HepG2 (cell line): ENCODE results near the gene ZSWIM5. TPM values are rescaled to one million over a fixed set of nuclear protein-coding genes. Genes with fewer than 3 reads are reported as not detected.

Experiments used
- ATAC-seq: fragments of 200-7000 bp; cut with Tn5 transposase; 3 replicates; pipeline ENCODE4 v1.9.1; 2020; ENCODE audit warnings: mild to moderate bottlenecking, moderate library complexity
- BruUV-seq: library from RNA; stranded (reverse); fragments of 400-500 nt; replicated peaks from 2 replicates; lab custom pipeline; 2021; lab: Mats Ljungman, UMichigan
- CTCF ChIA-PET: fragments of 300-600 bp; formaldehyde crosslinking; extraction: SDS; loops from one replicate; lab custom pipeline; 2021; ENCODE audit warnings: low total read pairs, inconsistent platforms, low intra/inter-chr PET ratio; lab: Yijun Ruan, JAX
- POLR2A ChIA-PET: fragments of 350-600 bp; sonication (Branson Sonifier 250); formaldehyde crosslinking; loops from one replicate; lab custom pipeline; 2020; ENCODE audit warnings: antibody characterized with exemption, inconsistent platforms; lab: Yijun Ruan, JAX
- DNase-seq: peaks from one replicate; pipeline ENCODE4 v3.0.0-alpha.2; 2015; ENCODE audit warnings: low spot score
- FAIRE-seq: peaks from 3 replicates; lab custom pipeline; 2011; peaks lifted over from hg19 to GRCh38; lab: Jason Lieb, UNC
- H2AFZ ChIP-seq: one replicate; pipeline ENCODE4 v1.6.1; 2011; ENCODE audit warnings: low read length, inconsistent platforms
- H3K27ac ChIP-seq: fragments of 300-600 bp; 3 replicates; pipeline ENCODE4 v1.8.0; 2011; ENCODE audit warnings: mixed run types, mild to moderate bottlenecking, mixed read lengths, low read length, inconsistent platforms; ENCODE audit not compliant: insufficient read depth; ENCODE audit errors: extremely low read length
- H3K27me3 ChIP-seq, 2 experiments: fragments of 200-600 bp in 1 of 2; 2 replicates in 1 of 2; 3 replicates in 1 of 2; pipeline versions ENCODE4 v1.6.0 to v1.8.0; 2011; ENCODE audit warnings: low read length in 2 of 2, mild to moderate bottlenecking in 2 of 2, moderate library complexity in 2 of 2, inconsistent platforms in 1 of 2; ENCODE audit not compliant: insufficient read depth in 2 of 2, control insufficient read depth in 1 of 2
- H3K36me3 ChIP-seq, 2 experiments: fragments of 200-600 bp in 1 of 2; replicated peaks in 1 of 2; 2 replicates in 1 of 2; 3 replicates in 1 of 2; pipeline versions ENCODE4 v1.5.1 to v1.8.0; 2011; ENCODE audit warnings: low read length in 2 of 2, inconsistent platforms in 1 of 2; ENCODE audit not compliant: insufficient read depth in 2 of 2, control insufficient read depth in 1 of 2
- H3K4me1 ChIP-seq: 2 replicates; pipeline ENCODE4 v1.5.1; 2012; ENCODE audit warnings: low read length, inconsistent platforms; ENCODE audit not compliant: insufficient read depth
- H3K4me2 ChIP-seq: 2 replicates; pipeline ENCODE4 v1.6.0; 2011; ENCODE audit warnings: low read depth, low read length, inconsistent platforms
- H3K4me3 ChIP-seq, 3 experiments: fragments of 200-600 bp in 1 of 3; sonication (generic), shearing (Covaris generic) in 1 of 3; replicated peaks in 1 of 3; 2 replicates each; pipeline ENCODE4 v1.5.1; 2011 to 2016; ENCODE audit warnings: low read length in 3 of 3, inconsistent platforms in 2 of 3, low read depth in 2 of 3, mild to moderate bottlenecking in 2 of 3, control low read depth in 1 of 3, mixed read lengths in 1 of 3; ENCODE audit not compliant: insufficient read depth in 1 of 3
- H3K79me2 ChIP-seq: one replicate; pipeline ENCODE4 v1.6.1; 2011; ENCODE audit warnings: low read length, inconsistent platforms; ENCODE audit not compliant: insufficient read depth
- H3K9ac ChIP-seq: 2 replicates; pipeline ENCODE4 v1.6.0; 2011; ENCODE audit warnings: mild to moderate bottlenecking, low read depth, low read length, inconsistent platforms; ENCODE audit not compliant: insufficient read depth
- H3K9me3 ChIP-seq: 2 replicates; pipeline ENCODE4 v1.5.1; 2012; ENCODE audit warnings: mild to moderate bottlenecking, low read length
- H4K20me1 ChIP-seq: 2 replicates; pipeline ENCODE4 v1.6.0; 2011; ENCODE audit warnings: inconsistent platforms, mild to moderate bottlenecking, low read length, moderate library complexity; ENCODE audit not compliant: insufficient read depth
- CAMTA2 ChIP-seq: sonication (generic); formaldehyde crosslinking; IDR thresholded peaks from 2 replicates; pipeline ENCODE4 v1.4.0; 2020; ENCODE audit warnings: mild to moderate bottlenecking, missing genetic modification reagents, borderline replicate concordance
- CEBPZ ChIP-seq: IDR thresholded peaks from 2 replicates; pipeline ENCODE4 v1.6.1; 2012; ENCODE audit warnings: low read length, improper control_type of control experiment
- EHMT2 ChIP-seq: fragments of 200-600 bp; sonication (generic); IDR thresholded peaks from 2 replicates; pipeline ENCODE4 v1.7.0; 2017; ENCODE audit warnings: antibody characterized with exemption, low read depth, low read length, borderline replicate concordance
- FOXA3 ChIP-seq: IDR thresholded peaks from 2 replicates; pipeline ENCODE4 v1.6.1; 2016; ENCODE audit warnings: missing genetic modification reagents, missing compliant biosample characterization
- FOXC1 ChIP-seq: sonication (generic); formaldehyde crosslinking; IDR thresholded peaks from 2 replicates; pipeline ENCODE4 v1.8.0; 2022; ENCODE audit warnings: mild to moderate bottlenecking, missing genetic modification reagents, borderline replicate concordance
- GPBP1L1 ChIP-seq: sonication (generic); formaldehyde crosslinking; IDR thresholded peaks from 2 replicates; pipeline ENCODE4 v1.5.0; 2020; ENCODE audit warnings: mild to moderate bottlenecking, missing genetic modification reagents
- MAFF ChIP-seq: IDR thresholded peaks from 2 replicates; pipeline ENCODE4 v1.6.1; 2011; ENCODE audit warnings: low read depth, low read length, improper control_type of control experiment
- MLLT10 ChIP-seq: sonication (generic); formaldehyde crosslinking; IDR thresholded peaks from 2 replicates; pipeline ENCODE4 v1.4.0; 2020; ENCODE audit warnings: missing genetic modification reagents
- MXD1 ChIP-seq: sonication (generic); formaldehyde crosslinking; IDR thresholded peaks from 2 replicates; pipeline ENCODE4 v1.4.0; 2020; ENCODE audit warnings: mild to moderate bottlenecking, missing genetic modification reagents
- MYC ChIP-seq: sonication (generic); formaldehyde crosslinking; IDR thresholded peaks from 2 replicates; pipeline ENCODE4 v1.9.0; 2021; ENCODE audit warnings: missing genetic modification reagents, borderline replicate concordance
- PAF1 ChIP-seq: IDR thresholded peaks from 2 replicates; pipeline ENCODE4 v1.6.1; 2016; ENCODE audit warnings: missing genetic modification reagents, missing compliant biosample characterization
- PHF21A ChIP-seq: sonication (generic); formaldehyde crosslinking; IDR thresholded peaks from 2 replicates; pipeline ENCODE4 v1.5.0; 2020; ENCODE audit warnings: mild to moderate bottlenecking, missing genetic modification reagents
- SCMH1 ChIP-seq: sonication (generic); formaldehyde crosslinking; IDR thresholded peaks from 2 replicates; pipeline ENCODE4 v1.9.0; 2021; ENCODE audit warnings: missing genetic modification reagents, mild to moderate bottlenecking, borderline replicate concordance
- SMYD3 ChIP-seq: sonication (generic); formaldehyde crosslinking; IDR thresholded peaks from 2 replicates; pipeline ENCODE4 v1.8.1; 2023; ENCODE audit warnings: mild to moderate bottlenecking, missing genetic modification reagents
- SOX13 ChIP-seq, 3 experiments: fragments of 450-650 bp in 1 of 3; sonication (generic) in 1 of 3; formaldehyde crosslinking in 1 of 3; IDR thresholded peaks in 2 of 3; conservative IDR thresholded peaks in 1 of 3; 2 replicates each; pipeline versions ENCODE4 v1.5.0 to v1.6.1; 2016 to 2020; ENCODE audit warnings: antibody characterized with exemption in 1 of 3, mild to moderate bottlenecking in 1 of 3, missing compliant biosample characterization in 1 of 3, missing genetic modification reagents in 1 of 3, moderate library complexity in 1 of 3
- TBL1XR1 ChIP-seq: fragments of 150-350 bp; IDR thresholded peaks from 2 replicates; pipeline ENCODE4 v1.6.1; 2014; ENCODE audit warnings: borderline replicate concordance, low read length; ENCODE audit not compliant: partially characterized antibody
- ZNF143 ChIP-seq: sonication (generic); formaldehyde crosslinking; IDR thresholded peaks from 2 replicates; pipeline ENCODE4 v1.4.0; 2020; ENCODE audit warnings: missing genetic modification reagents
- ZNF234 ChIP-seq: sonication (generic); formaldehyde crosslinking; conservative IDR thresholded peaks from 2 replicates; pipeline ENCODE4 v1.5.1; 2020; ENCODE audit warnings: mild to moderate bottlenecking, missing genetic modification reagents
- ZNF598 ChIP-seq: sonication (generic); formaldehyde crosslinking; IDR thresholded peaks from 2 replicates; pipeline ENCODE4 v1.5.1; 2020; ENCODE audit warnings: mild to moderate bottlenecking, missing genetic modification reagents, borderline replicate concordance
- WGBS: methylation state at CpG from one replicate; pipeline ENCODE4 v1.1.6; 2017; ENCODE audit warnings: low lambda C conversion rate; 5-methylcytosine and 5-hydroxymethylcytosine counted together
- in situ Hi-C: cut with HindIII; loops from 2 replicates; pipeline ENCODE4 v1.10.0; 2017; ENCODE audit warnings: low pct_unique_long_range_greater_than_20kb; ENCODE audit not compliant: extremely low pct_ligation_motif_present
- intact Hi-C: fragments of 100-400 bp; cut with micrococcal nuclease; formaldehyde crosslinking; loops from one replicate; pipeline ENCODE4 v1.10.0; 2022; ENCODE audit not compliant: unreplicated experiment
- polyA plus RNA-seq, 8 experiments: library from polyadenylated mRNA; depleted of rRNA in 3 of 8; stranded (reverse) in 7 of 8; unstranded in 1 of 8; fragments of >200 nt; fragmentation: Illumina TruSeq in 4 of 8; extraction: Trizol in 4 of 8; gene quantifications; 2 replicates each; pipeline versions ENCODE4 v1.2.1 to v1.2.3, GENCODE V29; 2011 to 2016; ENCODE audit warnings: low read depth in 4 of 8, missing spikeins in 1 of 8, mixed read lengths in 1 of 8; ENCODE audit not compliant: insufficient read depth in 1 of 8
- total RNA-seq, 5 experiments: library from RNA; depleted of rRNA; stranded (reverse); fragments of >200 nt; fragmentation: Illumina TruSeq; extraction: Trizol; gene quantifications; 2 replicates each; pipeline ENCODE4 v1.2.3, GENCODE V29; 2016; ENCODE audit warnings: low read depth in 1 of 5
- TF ChIP-seq, protein P1 (sequence below), 2 experiments: fragments of 450-650 bp in 1 of 2; sonication (generic) in 1 of 2; formaldehyde crosslinking; IDR thresholded peaks; 2 replicates each; pipeline versions ENCODE4 v1.5.0 to v1.8.0; 2020 to 2022; ENCODE audit warnings: mild to moderate bottlenecking in 1 of 2, missing genetic modification reagents in 1 of 2

The ZSWIM5 gene
- total and polyA plus RNA-seq, 2 of the 13 experiments (the other 11 are each of a cell fraction or from before 2014, with no cell fraction given) = 11.0 to 20.6 TPM

DNA sequence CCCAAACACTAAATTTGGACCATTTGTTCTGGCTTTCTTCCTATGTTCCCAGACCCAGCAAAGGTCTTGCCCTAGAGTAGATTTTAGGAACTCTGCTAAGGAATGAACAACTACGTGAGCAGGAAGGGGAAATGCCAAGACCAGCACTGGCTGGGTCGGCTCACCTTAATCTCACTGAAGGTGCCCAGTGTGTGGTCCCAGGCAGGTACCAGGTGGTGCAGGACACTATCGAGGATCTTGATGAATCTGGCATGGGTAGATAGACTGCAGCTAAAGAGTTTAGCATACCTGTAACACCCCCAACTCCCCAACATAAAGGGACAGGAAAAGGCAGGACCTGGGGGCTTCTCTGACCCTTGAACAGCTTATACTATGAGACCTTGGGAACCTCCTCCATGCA is 198.3 kb downstream of the ZSWIM5 start:
- intact Hi-C loops = no loop called here
- FAIRE-seq = no peak
- BruUV-seq = no TSS peak
- H4K20me1 ChIP-seq = no peaks in the 10 kb centered on the region
- CTCF ChIA-PET = no interaction called here
- DNase-seq = no peak
- no peak overlapping the region for H3K4me3 ChIP-seq
- no peak for ATAC-seq
- H3K4me2 ChIP-seq = no peak overlapping the region
- TF ChIP-seq ZNF234 (CRISPR knock-in tag) (no peak), MXD1 (CRISPR knock-in tag) (no peak), GPBP1L1 (no peak), SCMH1 (CRISPR knock-in tag) (no peak), MLLT10 (CRISPR knock-in tag) (no peak), EHMT2 (no peak), PHF21A (CRISPR knock-in tag) (no peak), TBL1XR1 (no peak), MAFF (no peak), SMYD3 (no peak), ZNF143 (CRISPR knock-in tag) (no peak), SOX13 (IDR thresholded peaks at IDR 0.05) (no peak), SOX13 (CRISPR knock-in tag; conservative IDR thresholded peaks at IDR 0.05 in 1 of 2, IDR thresholded peaks at IDR 0.05 in 1 of 2) (no peak), FOXA3 (CRISPR knock-in tag) (no peak), CEBPZ (no peak), ZNF598 (CRISPR knock-in tag) (no peak), CAMTA2 (CRISPR knock-in tag) (no peak), FOXC1 (CRISPR knock-in tag) (no peak), MYC (CRISPR knock-in tag) (no peak), PAF1 (CRISPR knock-in tag) (no peak)
- TF ChIP-seq, protein P1, sequence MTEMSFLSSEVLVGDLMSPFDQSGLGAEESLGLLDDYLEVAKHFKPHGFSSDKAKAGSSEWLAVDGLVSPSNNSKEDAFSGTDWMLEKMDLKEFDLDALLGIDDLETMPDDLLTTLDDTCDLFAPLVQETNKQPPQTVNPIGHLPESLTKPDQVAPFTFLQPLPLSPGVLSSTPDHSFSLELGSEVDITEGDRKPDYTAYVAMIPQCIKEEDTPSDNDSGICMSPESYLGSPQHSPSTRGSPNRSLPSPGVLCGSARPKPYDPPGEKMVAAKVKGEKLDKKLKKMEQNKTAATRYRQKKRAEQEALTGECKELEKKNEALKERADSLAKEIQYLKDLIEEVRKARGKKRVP (CRISPR knock-in tag; IDR thresholded peaks at IDR 0.05) = no peak
- TF ChIP-seq, all 625 proteins: peak for 0
- H3K27ac ChIP-seq = no peak overlapping the region
- 96% methylated on average over 2 of the region's 3 CpGs for WGBS
- H3K9me3 ChIP-seq = no peaks in the 10 kb centered on the region
- H3K36me3 ChIP-seq = peaks cover 27 to 60% of the 10 kb centered on the region in 2 experiments
- no peak overlapping the region for H2AFZ ChIP-seq
- peaks cover 16% of the 10 kb centered on the region for H3K79me2 ChIP-seq
- H3K9ac ChIP-seq = no peak overlapping the region
- POLR2A ChIA-PET = no interaction called here
- H3K4me1 ChIP-seq = peaks cover 13% of the 10 kb centered on the region
- in situ Hi-C loops = loop anchor here (25.0 kb wide), 1 partner anchor 171 kb away; the partner anchor contains the start of gene PTCH2
- no peaks in the 10 kb centered on the region; a peak in 1 of 5 replicates for H3K27me3 ChIP-seq
